ENCODE results near the gene ROR2.

ROR2 gene

DNA sequence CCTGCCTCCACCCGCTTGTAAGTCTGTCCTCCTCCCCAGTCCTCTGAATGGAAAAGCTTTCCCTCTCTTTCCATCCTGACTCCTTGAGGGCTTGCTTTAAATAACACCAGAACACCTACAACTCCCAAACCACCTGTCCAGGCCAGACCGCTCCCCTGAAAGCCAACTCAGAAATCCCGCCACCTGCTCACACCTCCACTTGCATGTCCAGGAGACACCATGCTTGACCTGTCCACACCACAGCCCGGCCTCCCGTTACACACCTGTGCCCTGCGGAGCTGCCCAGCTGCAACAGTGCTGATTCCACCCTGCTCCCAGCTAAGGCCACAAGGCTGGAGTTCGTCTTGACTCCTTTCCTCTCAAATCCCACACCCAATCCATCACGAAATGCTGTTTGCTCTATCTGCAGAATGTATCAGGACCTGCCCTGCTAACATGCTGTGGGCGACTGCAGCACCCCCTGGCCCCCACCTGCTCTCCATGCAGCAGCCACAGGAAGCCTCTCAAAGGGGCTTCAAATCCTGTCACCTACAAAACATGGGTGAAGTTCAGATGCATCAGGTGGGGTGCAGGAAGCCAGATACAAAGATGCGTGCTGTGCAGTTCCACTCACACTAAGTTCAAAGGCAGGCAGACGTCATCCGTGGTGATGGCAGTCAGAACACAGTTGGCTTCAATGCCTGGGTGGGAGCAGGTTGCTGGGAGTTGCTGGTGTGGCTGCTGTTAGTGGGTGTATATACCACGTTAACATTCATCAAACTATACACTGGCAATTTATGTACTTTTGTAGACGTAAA is 166.0 kb downstream of the ROR2 start:
- no peak for DNase-seq (ENCODE audit: low spot score)
- no peak overlapping the region for H3K27ac ChIP-seq

DNA sequence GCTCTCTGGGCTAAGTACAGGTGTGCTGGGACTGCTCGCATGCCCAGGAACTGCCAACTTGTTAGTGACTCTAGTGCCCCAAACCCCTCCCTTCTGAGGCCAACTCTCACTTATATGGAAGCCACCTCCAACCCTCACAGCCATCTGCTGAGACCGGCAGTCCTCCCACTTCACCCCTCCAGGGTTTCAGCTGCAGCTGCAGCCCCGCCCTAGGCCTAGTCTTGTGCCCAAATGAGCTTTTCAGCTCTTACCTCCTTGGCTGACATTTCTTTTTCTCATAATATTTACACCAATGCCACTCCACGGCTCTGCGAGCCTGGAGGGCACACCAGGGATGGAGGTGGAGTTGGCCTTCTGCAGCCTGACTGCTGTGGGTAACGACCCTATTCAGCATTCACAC is 166.6 kb downstream of the ROR2 start:
- no peak for DNase-seq (ENCODE audit: low spot score)
- TF ChIP-seq, protein P1, sequence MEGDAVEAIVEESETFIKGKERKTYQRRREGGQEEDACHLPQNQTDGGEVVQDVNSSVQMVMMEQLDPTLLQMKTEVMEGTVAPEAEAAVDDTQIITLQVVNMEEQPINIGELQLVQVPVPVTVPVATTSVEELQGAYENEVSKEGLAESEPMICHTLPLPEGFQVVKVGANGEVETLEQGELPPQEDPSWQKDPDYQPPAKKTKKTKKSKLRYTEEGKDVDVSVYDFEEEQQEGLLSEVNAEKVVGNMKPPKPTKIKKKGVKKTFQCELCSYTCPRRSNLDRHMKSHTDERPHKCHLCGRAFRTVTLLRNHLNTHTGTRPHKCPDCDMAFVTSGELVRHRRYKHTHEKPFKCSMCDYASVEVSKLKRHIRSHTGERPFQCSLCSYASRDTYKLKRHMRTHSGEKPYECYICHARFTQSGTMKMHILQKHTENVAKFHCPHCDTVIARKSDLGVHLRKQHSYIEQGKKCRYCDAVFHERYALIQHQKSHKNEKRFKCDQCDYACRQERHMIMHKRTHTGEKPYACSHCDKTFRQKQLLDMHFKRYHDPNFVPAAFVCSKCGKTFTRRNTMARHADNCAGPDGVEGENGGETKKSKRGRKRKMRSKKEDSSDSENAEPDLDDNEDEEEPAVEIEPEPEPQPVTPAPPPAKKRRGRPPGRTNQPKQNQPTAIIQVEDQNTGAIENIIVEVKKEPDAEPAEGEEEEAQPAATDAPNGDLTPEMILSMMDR (IDR thresholded peaks at IDR 0.05): no peak

More for the DNA sequence above, 166.0 kb downstream of the ROR2 start:
- TF ChIP-seq, protein P1 (IDR thresholded peaks at IDR 0.05): no peak
- no peak overlapping the region for H3K4me3 ChIP-seq

DNA sequence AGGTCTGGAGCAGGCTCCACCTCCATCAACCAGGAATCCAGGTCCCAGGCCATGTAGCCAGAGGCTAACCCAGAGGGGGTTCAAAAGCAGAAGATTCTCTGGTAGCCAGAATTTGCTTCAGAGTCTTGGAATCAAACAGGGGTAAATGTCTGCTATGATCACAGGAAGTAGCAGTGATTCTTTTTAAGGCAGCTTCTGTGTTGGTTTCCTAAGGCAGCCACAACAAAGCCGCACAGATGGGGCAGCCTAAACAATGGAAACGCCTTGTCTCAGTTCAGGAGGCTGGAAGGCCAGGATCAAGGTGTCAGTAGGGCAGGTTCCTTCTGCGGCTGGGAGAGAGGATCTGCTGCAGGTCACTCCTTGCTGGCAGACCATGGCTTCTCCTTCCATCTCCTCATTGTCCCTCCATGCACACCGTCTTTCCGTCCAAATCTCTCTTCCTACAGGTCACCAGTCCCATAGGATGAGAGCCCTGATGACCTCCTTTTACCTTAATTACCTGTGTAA is 167.3 kb downstream of the ROR2 start:
- TF ChIP-seq, protein P1 (IDR thresholded peaks at IDR 0.05): no peak
- Histone ChIP-seq H3K27ac (no peak overlapping the region), H3K4me3 (no peak overlapping the region)
- no peak for DNase-seq (ENCODE audit: low spot score)

More for the DNA sequence above, 166.6 kb downstream of the ROR2 start:
- Histone ChIP-seq H3K4me3 (no peak overlapping the region), H3K27ac (no peak overlapping the region)

DNA sequence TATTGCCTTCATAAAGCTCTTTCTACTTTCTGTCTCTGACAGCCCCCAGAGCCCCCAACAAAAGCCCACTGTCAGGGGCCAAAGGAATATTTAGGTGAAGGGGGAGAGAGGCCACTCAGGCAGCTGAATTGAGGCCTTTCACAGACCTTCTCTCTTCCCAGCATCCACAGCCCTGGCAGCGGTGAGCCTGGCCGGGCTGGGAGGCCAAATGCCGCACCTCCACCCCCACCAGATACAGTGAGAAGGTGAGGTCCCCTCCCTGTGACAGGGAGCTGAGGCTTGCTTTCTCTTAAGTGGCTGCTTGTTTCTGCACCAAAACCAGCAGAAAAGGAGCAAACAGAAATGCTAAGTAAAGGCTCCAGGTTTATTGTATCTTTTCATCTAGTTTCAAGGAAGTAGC is 168.1 kb downstream of the ROR2 start:
- H3K4me3 ChIP-seq: no peak overlapping the region
- H3K27ac ChIP-seq: no peak overlapping the region
- DNase-seq (ENCODE audit: low spot score): no peak
- TF ChIP-seq, protein P1 (IDR thresholded peaks at IDR 0.05): no peak

DNA sequence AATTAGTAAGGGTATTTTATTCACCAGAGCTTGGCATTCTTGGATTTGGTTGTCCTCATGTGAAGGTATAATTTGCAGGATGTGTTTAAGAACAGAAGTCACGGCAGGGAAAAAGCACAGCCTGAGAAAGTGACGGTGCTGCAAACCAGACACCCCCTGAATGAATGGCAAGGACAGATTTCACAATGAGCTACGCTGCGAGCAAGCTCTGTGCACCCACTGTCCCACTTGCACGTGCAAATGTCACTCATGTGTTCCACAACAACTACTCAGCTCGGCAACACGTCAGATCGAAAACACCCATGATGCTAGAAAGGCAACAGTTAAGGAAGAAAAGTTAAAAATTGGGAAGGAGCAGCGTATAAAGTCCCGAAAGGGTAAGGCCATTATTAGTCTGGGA is 168.9 kb downstream of the ROR2 start:
- no peak for DNase-seq (ENCODE audit: low spot score)
- Histone ChIP-seq H3K27ac (no peak overlapping the region), H3K4me3 (no peak overlapping the region)
- TF ChIP-seq, protein P1 (IDR thresholded peaks at IDR 0.05): no peak

DNA sequence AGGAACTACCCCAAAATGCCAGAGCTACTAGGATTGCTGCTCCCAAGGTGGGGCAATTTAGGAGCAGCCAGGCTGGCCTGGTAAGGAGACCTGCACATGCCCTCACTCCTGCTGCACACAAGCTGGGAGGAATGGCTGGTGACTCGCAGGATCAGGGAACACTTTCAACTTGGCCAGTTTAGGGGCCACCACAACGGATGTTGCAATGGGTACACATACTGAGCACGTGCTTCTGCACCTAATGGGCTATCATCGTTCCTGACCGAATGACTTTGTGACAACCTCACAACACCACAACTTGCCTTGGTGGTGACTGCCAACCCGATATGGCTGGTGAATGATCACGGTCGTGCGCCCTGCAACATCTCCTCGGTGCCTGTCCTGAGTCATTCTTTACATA is 172.0 kb downstream of the ROR2 start:
- DNase-seq (ENCODE audit: low spot score): no peak
- Histone ChIP-seq H3K27ac (no peak overlapping the region), H3K4me3 (no peak overlapping the region)
- TF ChIP-seq, protein P1 (IDR thresholded peaks at IDR 0.05): no peak

DNA sequence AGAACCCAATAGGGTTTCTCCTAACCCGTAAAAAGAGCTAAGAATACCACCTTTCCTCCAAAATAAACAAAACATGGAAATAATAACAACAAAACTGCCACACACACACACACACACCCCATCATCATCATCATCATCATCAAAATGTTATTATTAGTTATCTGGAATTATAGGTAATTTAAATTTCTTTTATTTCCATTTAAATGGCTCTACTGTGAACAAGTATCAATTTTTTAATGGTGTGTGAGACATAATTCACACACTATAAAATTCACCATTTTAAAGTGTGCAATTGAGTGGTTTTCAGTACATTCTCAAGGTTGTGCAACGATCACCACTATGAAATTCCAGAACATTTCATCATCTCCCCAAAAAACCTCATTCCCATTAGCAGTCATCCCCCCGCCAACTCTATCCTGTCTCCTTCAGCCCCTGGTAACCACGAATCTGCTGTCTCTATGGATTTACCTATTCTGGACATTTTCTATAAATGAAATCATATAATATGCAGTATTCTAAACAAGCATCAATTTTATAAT is 172.7 kb downstream of the ROR2 start:
- H3K4me3 ChIP-seq: no peak overlapping the region
- no peak overlapping the region for H3K27ac ChIP-seq
- DNase-seq (ENCODE audit: low spot score): no peak
- TF ChIP-seq, protein P1 (IDR thresholded peaks at IDR 0.05): no peak

Measured in coronary artery (tissue), 2 donors.